Mammary epithelial cell (primary cell): ENCODE data around the gene PARD3B.

Experiments used
- CTCF ChIP-seq, 2 donors: IDR thresholded peaks in 1 of 2; conservative IDR thresholded peaks in 1 of 2; 2 replicates each; pipeline ENCODE4 v1.5.1; 2011 to 2012; ENCODE audit warnings: inconsistent platforms in 2 of 2, low read length in 2 of 2, mild to moderate bottlenecking in 2 of 2, control low read depth in 1 of 2, low read depth in 1 of 2; ENCODE audit not compliant: insufficient read depth in 1 of 2; ENCODE audit errors: extremely low read depth in 1 of 2
- EZH2 ChIP-seq: IDR thresholded peaks from 2 replicates; pipeline ENCODE4 v1.6.1; 2012; ENCODE audit warnings: low read length, inconsistent platforms, borderline replicate concordance

GRCh38 chr2:205220559-205220958, 675.3 kb downstream of the PARD3B start:
- no peak for TF ChIP-seq CTCF (conservative IDR thresholded peaks at IDR 0.05 in 1 of 2, IDR thresholded peaks at IDR 0.05 in 1 of 2; ENCODE audit: extremely low read depth in 1 of 2, insufficient read depth in 1 of 2, low read depth in 1 of 2, low read length in 2 of 2)
- no peak for TF ChIP-seq EZH2
